HCT116 (cell line): ENCODE data around the gene TMEM235.

Experiments
- CEBPB ChIP-seq: IDR thresholded peaks from 2 replicates; pipeline ENCODE4 v1.6.1; 2012; ENCODE audit warnings: low read depth
- CTCF ChIP-seq, 3 experiments: fragments of 200-600 bp in 1 of 3; sonication (generic) in 1 of 3; IDR thresholded peaks in 2 of 3; conservative IDR thresholded peaks in 1 of 3; 2 replicates each; pipeline ENCODE4 v1.5.1; 2012 to 2017; ENCODE audit warnings: low read depth in 2 of 3, low read length in 2 of 3, antibody characterized with exemption in 1 of 3, borderline replicate concordance in 1 of 3, control low read depth in 1 of 3, mild to moderate bottlenecking in 1 of 3, mixed read lengths in 1 of 3, mixed run types in 1 of 3, moderate library complexity in 1 of 3; ENCODE audit not compliant: insufficient read depth in 1 of 3
- EZH2 ChIP-seq: fragments of 200-600 bp; sonication (generic); IDR thresholded peaks from 2 replicates; pipeline ENCODE4 v1.6.1; 2017; ENCODE audit warnings: antibody characterized with exemption, mixed run types
- EZH2phosphoT487 ChIP-seq: fragments of 200-600 bp; IDR thresholded peaks from 2 replicates; pipeline ENCODE4 v1.6.1; 2018; ENCODE audit warnings: antibody characterized with exemption, borderline replicate concordance
- JUND ChIP-seq: IDR thresholded peaks from 2 replicates; pipeline ENCODE4 v1.6.1; 2012
- MAX ChIP-seq: IDR thresholded peaks from 2 replicates; pipeline ENCODE4 v1.6.1; 2012
- POLR2A ChIP-seq: IDR thresholded peaks from 2 replicates; pipeline ENCODE4 v1.7.0; 2011; ENCODE audit warnings: borderline replicate concordance; ENCODE audit not compliant: insufficient read depth, insufficient read length; ENCODE audit errors: extremely low read depth
- RAD21 ChIP-seq: IDR thresholded peaks from 2 replicates; pipeline ENCODE4 v1.6.1; 2012; ENCODE audit warnings: low read depth, mild to moderate bottlenecking
- REST ChIP-seq: IDR thresholded peaks from 2 replicates; pipeline ENCODE4 v1.6.1; 2012; ENCODE audit warnings: low read depth
- SIN3A ChIP-seq: IDR thresholded peaks from 2 replicates; pipeline ENCODE4 v1.6.1; 2012; ENCODE audit warnings: low read depth
- SP1 ChIP-seq: IDR thresholded peaks from 2 replicates; pipeline ENCODE4 v1.6.1; 2012; ENCODE audit warnings: low read depth
- SRF ChIP-seq: IDR thresholded peaks from 2 replicates; pipeline ENCODE4 v1.6.1; 2012; ENCODE audit warnings: low read depth
- ZBTB33 ChIP-seq: IDR thresholded peaks from 2 replicates; pipeline ENCODE4 v1.6.1; 2011; ENCODE audit warnings: mild to moderate bottlenecking, low read length, moderate library complexity; ENCODE audit not compliant: insufficient replicate concordance; ENCODE audit errors: extremely low read depth
- ZFX ChIP-seq: fragments of 450-650 bp; IDR thresholded peaks from 2 replicates; pipeline ENCODE4 v1.6.1; 2017

GRCh38 chr17:78186692-78187595 lies 44.5 kb upstream of the TMEM235 start, which contains the start of the genes AFMID and TK1:
- peak; percentile 54 for TF ChIP-seq ZBTB33
- TF ChIP-seq CTCF (IDR thresholded peaks at IDR 0.05 in 2 of 3, conservative IDR thresholded peaks at IDR 0.05 in 1 of 3; ENCODE audit: borderline replicate concordance in 1 of 3, insufficient read depth in 1 of 3, low read depth in 2 of 3, low read length in 2 of 3): peak; percentile 34 to 95 (median 74); a peak in 5 of 6 replicates
- no peak for TF ChIP-seq CEBPB
- TF ChIP-seq ZFX: peak; percentile 33; the same call in 1 of the 2 replicates
- TF ChIP-seq EZH2: no peak
- peak; percentile 95 for TF ChIP-seq SP1
- no peak for TF ChIP-seq REST
- TF ChIP-seq EZH2phosphoT487: no peak
- TF ChIP-seq MAX: peak; percentile 89
- peak; percentile 99 for TF ChIP-seq POLR2A
- TF ChIP-seq SRF: no peak
- no peak for TF ChIP-seq JUND
- TF ChIP-seq SIN3A: peak; percentile 96
- no peak for TF ChIP-seq RAD21
